MG63 (cell line): ENCODE results near the gene ATP5MG. TPM values are rescaled to one million over a fixed set of nuclear protein-coding genes. Genes with fewer than 3 reads are reported as not detected.

Experiments
- DNase-seq: peaks from one replicate; pipeline ENCODE4 v3.0.0-alpha.2; 2020
- H3K27me3 ChIP-seq: fragments of 250-450 bp; sonication (Bioruptor Pico); 2 replicates; pipeline ENCODE4 v1.5.1; 2020; ENCODE audit warnings: mild to moderate bottlenecking, moderate library complexity
- H3K36me3 ChIP-seq: fragments of 250-450 bp; sonication (Bioruptor Pico); 2 replicates; pipeline ENCODE4 v1.5.1; 2020; ENCODE audit warnings: mild to moderate bottlenecking, moderate library complexity
- H3K4me3 ChIP-seq: fragments of 250-450 bp; sonication (Bioruptor Pico); 2 replicates; pipeline ENCODE4 v1.5.1; 2020; ENCODE audit warnings: mild to moderate bottlenecking, moderate library complexity
- H3K9me3 ChIP-seq: fragments of 250-450 bp; sonication (Bioruptor Pico); 2 replicates; pipeline ENCODE4 v1.5.1; 2020; ENCODE audit warnings: mild to moderate bottlenecking, moderate library complexity
- total RNA-seq: library from RNA; depleted of rRNA; stranded (reverse); fragments of >200 nt; shearing (Covaris generic); gene quantifications from 2 replicates; pipeline ENCODE4 v1.2.3, GENCODE V29; 2014; ENCODE audit warnings: low replicate concordance

Gene ATP5MG
- total RNA-seq, 1 experiment from 2014 or later: 113 TPM

- Histone ChIP-seq H3K4me3 (peak overlapping the region; percentile 90), H3K36me3 (peaks cover 12% of the 10 kb centered on the region), H3K27me3 (no peaks in the 10 kb centered on the region), H3K9me3 (no peaks in the 10 kb centered on the region)
- DNase-seq: peak; percentile 77
Observed at GRCh38 chr11:118435290-118435892, 34.0 kb downstream of the ATP5MG start.

- Histone ChIP-seq H3K27me3 (no peaks in the 10 kb centered on the region), H3K4me3 (peak within 1 kb of the TSS; percentile 90), H3K9me3 (no peaks in the 10 kb centered on the region), H3K36me3 (peaks cover 16% of the 10 kb centered on the region)
- DNase-seq: peak; percentile 98
Observed at GRCh38 chr11:118435893-118436624, 34.7 kb downstream of the ATP5MG start, which contains the start of gene KMT2A. Gene KMT2A, plus strand, starts transcription at chr11:118436492. Its CDS starts 21 bp downstream, at chr11:118436513.

- H3K27me3 ChIP-seq: no peaks in the 10 kb centered on the region
- peak overlapping the region; percentile 90 for H3K4me3 ChIP-seq
- H3K36me3 ChIP-seq: peaks cover 16% of the 10 kb centered on the region
- peak; percentile 32 for DNase-seq
- no peaks in the 10 kb centered on the region for H3K9me3 ChIP-seq
Observed at GRCh38 chr11:118436639-118437207, 35.3 kb downstream of the ATP5MG start.

DNA sequence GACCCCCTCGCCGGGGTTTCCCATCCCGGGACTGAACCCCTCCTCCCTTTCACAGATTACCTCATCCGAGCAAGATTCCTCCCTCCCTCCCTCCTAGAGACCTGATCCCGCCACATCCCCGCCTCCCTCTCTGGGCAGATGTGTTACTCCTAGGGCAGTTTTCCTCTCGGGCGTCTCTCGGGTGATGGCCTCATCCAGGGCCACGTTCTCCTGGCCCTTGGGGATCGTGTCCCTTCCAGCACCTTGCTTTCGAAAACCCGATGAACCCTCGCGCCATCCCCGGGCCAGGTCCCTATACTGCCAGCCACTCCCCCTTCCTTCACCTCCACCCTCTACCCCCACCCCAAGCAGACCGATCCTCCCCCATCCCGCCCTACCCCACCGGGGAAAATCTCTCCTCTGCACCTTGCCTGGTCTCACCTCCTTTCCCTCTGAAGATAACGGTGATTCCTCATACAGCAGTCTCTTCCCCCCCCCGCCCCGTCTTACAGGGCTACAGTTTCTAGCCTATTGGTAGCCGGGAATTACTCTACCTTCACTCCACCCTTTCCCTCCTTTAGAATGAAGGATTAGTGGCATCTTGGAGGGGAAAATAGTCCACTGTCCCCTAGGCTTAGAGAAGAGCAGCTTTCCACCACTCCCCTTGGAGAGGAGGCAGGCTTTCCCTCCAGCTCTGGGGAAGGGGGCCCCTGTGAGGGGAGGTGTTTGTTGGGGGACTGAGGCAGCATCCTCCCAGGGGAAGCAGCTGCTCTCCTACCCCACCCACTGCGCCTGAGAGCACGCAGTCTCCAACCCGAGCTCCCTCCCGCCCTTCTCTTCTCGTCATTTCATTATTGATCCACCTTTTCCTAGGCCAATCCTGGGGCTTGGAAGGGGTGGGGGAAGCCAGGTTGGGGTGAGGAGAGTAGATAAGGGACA, 36.1 kb downstream of the ATP5MG start:
- Histone ChIP-seq H3K4me3 (peak overlapping the region; percentile 90), H3K36me3 (peaks cover 16% of the 10 kb centered on the region), H3K9me3 (no peaks in the 10 kb centered on the region), H3K27me3 (no peaks in the 10 kb centered on the region)
- peak; percentile 40 for DNase-seq

DNA sequence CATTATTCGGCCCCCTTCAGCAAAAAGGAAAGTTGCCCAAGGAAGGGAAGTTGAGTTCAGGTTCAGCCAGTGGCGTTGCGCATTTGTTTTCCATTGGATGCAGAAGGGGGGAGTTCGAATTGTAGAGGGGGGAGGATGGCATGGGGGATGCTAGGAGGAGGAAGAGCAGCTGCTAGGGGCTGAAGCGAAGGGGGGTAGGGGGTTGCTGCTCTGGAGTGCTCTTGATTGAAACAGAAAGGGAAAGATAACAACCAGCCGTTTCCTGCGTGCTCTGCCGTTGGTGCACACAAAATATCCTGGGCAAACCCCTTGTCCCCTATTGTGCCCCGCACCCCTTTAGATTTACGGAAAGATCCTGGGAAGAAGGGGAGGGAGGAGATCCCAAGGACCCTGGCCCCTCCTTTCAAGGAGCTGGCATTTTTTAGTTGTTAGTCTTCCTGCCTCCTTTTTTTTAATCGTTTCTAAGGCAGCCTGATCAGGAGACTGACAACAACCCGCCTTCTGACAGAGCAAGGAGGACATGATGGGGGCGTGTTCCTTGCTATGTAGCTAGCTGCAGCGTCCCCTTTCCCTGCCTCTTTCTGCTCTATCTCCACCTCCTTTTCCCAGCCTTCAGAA, 37.0 kb downstream of the ATP5MG start:
- Histone ChIP-seq H3K27me3 (no peaks in the 10 kb centered on the region), H3K9me3 (no peaks in the 10 kb centered on the region), H3K4me3 (peak overlapping the region; percentile 90), H3K36me3 (peaks cover 16% of the 10 kb centered on the region)
- DNase-seq: peak; percentile 54

DNA sequence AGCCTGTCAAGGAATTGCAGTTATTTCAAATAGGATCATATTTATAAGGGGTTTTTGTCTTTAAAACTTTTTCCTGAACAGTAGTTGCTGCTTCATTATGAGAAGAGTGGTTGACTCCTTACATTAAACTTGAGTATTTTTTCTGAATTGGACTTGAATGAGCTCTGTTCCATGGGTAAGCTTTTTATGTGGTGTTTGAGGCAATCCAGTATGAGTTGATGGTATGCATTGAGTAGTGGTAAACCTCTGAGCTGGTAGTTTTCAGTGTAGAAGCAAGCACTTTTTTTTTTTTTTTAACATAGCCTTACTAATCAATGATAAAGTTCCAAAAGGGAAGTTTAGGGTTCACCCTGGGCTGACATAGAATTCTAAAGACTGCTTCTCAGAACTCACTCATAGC, 38.2 kb downstream of the ATP5MG start:
- Histone ChIP-seq H3K27me3 (no peaks in the 10 kb centered on the region), H3K36me3 (peaks cover 20% of the 10 kb centered on the region), H3K4me3 (no peak overlapping the region), H3K9me3 (no peaks in the 10 kb centered on the region)
- no peak for DNase-seq

DNA sequence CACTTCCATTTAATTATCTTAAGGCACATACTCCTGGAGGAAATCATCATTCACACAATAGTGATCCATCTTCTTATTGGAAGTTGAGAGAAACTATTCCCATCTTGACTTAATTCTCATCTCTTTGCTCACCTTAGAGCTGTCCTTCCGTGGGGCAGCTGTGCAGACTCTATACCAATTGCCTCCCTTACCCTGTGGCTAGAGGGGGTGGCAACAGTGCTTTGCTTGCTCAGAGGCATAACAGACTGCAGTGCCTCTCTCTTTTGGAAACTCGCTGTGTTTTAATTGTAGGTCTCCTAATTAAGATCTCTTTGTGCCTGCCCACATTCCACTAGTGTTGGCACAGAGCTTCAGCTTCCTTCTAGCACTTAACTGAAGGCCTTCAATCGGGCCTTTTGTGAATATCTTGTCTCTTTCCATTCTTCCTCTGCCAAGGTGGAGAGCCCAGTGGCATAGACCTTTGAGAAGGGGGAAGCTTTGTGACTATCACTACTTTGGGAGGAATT, 40.4 kb downstream of the ATP5MG start:
- H3K9me3 ChIP-seq: no peaks in the 10 kb centered on the region
- DNase-seq: no peak
- H3K4me3 ChIP-seq: no peak overlapping the region
- H3K27me3 ChIP-seq: no peaks in the 10 kb centered on the region
- peaks cover 30% of the 10 kb centered on the region for H3K36me3 ChIP-seq

GRCh38 chr11:118442301-118442700, 40.9 kb downstream of the ATP5MG start:
- DNase-seq: no peak
- no peaks in the 10 kb centered on the region for H3K27me3 ChIP-seq
- H3K4me3 ChIP-seq: no peak overlapping the region
- no peaks in the 10 kb centered on the region for H3K9me3 ChIP-seq
- peaks cover 31% of the 10 kb centered on the region for H3K36me3 ChIP-seq

DNA sequence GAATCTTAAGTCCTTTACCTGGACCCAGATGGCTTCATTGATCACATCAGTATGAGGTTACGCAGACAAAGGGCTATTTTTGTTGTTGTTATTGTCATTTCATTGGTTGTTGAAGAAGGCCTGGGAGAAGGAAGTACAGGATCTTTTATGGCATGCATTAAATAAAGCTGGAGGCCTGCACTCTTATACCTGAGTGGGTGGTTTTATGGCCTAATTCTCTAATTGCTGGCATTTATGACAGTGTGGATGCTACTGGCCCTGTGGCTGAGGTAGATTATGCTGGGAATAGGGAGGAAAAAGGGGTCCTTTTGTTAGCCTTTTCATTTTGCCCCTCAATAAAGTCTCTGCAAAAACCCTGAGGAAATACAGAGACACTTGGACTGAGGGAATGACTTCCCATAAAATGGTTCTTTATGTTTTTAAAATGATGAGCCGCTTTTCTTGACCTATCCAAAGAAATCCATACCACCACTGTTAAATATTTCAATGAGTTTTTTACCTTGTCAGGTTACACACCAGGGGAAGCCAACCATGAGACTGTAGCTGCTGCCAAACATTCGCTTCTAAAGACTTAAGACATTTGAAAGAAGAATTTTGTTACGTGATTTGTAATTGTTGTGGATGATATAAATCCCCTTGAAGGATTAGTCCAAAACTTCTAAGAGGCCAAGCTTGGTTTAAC, 41.6 kb downstream of the ATP5MG start:
- H3K9me3 ChIP-seq: no peaks in the 10 kb centered on the region
- H3K27me3 ChIP-seq: no peaks in the 10 kb centered on the region
- no peak for DNase-seq
- H3K4me3 ChIP-seq: no peak overlapping the region
- peaks cover 37% of the 10 kb centered on the region for H3K36me3 ChIP-seq

DNA sequence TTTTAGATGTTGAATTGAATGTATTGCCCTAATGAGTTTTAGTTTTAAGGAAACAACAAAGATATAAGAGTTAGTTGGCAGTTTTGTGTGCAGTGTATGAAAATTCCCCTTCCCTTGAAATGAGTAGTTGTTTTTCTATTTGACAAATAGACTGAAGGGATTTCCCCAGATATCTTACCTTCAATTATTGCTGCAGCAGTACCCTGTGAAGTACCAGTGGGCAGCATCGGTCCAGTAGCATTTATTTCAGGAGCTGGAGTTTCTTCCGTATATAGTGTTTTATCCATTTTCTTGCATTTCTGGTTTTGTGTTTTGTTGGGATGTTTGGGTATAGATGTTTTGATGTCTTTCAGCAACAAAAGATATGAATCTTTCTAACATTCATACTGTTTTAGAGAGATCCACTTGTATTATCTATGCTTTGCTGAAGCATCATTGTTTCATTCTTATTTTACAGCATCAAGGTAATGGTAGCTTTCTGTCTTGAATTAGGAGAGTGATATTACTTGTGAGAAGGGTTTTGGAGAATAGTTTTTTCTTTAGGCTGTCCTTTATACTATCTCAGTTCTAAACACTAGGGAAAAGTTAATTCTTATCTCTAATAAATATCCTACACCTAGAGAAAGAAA, 42.3 kb downstream of the ATP5MG start:
- H3K27me3 ChIP-seq: no peaks in the 10 kb centered on the region
- H3K36me3 ChIP-seq: peaks cover 37% of the 10 kb centered on the region
- H3K9me3 ChIP-seq: no peaks in the 10 kb centered on the region
- no peak for DNase-seq
- H3K4me3 ChIP-seq: no peak overlapping the region

GRCh38 chr11:118447423-118447822, 46.0 kb downstream of the ATP5MG start:
- H3K4me3 ChIP-seq: no peak overlapping the region
- DNase-seq: no peak

DNA sequence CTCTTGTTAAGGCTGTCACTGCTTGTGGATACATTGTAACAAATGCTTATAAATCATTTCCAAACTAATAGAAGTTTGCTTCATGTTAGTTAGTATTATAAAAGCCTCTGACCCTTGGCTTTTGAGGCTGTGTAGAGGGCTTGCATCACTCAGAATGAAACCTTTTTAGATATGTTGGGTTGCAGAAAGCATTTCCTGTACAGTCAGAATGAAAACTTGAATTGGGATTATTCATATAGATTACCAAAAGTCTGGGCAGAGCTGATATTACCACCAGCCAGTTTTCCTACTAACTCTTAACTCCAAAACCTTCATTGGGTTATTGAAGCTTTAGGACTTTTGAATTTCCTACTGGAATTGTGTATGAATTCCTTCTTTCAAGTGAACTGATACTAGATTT, 46.9 kb downstream of the ATP5MG start:
- Histone ChIP-seq H3K36me3 (peaks cover 25% of the 10 kb centered on the region), H3K4me3 (no peak overlapping the region), H3K9me3 (no peaks in the 10 kb centered on the region), H3K27me3 (no peaks in the 10 kb centered on the region)
- no peak for DNase-seq

More at GRCh38 chr11:118447423-118447822, 46.0 kb downstream of the ATP5MG start:
- H3K9me3 ChIP-seq: no peaks in the 10 kb centered on the region
- peaks cover 25% of the 10 kb centered on the region for H3K36me3 ChIP-seq
- no peaks in the 10 kb centered on the region for H3K27me3 ChIP-seq

- no peaks in the 10 kb centered on the region for H3K9me3 ChIP-seq
- DNase-seq: no peak
- H3K27me3 ChIP-seq: no peaks in the 10 kb centered on the region
- no peak overlapping the region for H3K4me3 ChIP-seq
- peaks cover 31% of the 10 kb centered on the region for H3K36me3 ChIP-seq
Observed at GRCh38 chr11:118449316-118449918, 48.0 kb downstream of the ATP5MG start.

DNA sequence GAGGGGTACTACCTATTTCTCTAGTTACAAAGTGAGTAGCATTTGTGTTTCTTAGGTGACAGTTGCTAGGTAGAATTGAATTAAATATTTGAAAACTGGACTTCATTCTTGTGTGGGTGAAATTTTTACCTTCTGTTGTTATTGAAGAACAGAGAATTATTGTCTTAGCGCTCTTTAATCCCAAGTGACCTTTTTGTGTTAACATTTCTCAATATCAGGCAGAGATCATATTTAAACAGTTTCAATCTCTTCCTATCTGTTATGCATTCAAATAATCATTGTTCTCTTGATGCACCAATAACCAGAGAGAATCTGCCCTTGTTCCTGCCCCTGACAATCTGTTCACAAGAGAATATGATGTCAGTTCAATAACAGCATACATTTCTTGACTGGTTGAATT, 49.0 kb downstream of the ATP5MG start:
- Histone ChIP-seq H3K4me3 (no peak overlapping the region), H3K36me3 (peaks cover 23% of the 10 kb centered on the region), H3K9me3 (no peaks in the 10 kb centered on the region), H3K27me3 (no peaks in the 10 kb centered on the region)
- no peak for DNase-seq
